ENCODE results near the gene FAM43A. TPM values are rescaled to one million over a fixed set of nuclear protein-coding genes. Genes with fewer than 3 reads are reported as not detected.

The FAM43A gene
- total and polyA plus RNA-seq, 9 of the 15 experiments (the other 6 are each of a cell fraction or from before 2014, with no cell fraction given): 0.03 to 1.2 (median 0.21) TPM

- TF ChIP-seq TFAP4 (CRISPR knock-in tag; IDR thresholded peaks at IDR 0.05; ENCODE audit: borderline replicate concordance): peak; percentile 76; the same call in 1 of the 2 replicates
- TF ChIP-seq ARID3A (IDR thresholded peaks at IDR 0.05; ENCODE audit: borderline replicate concordance, low read depth, low read length): no peak
- no peak for TF ChIP-seq ID3 (CRISPR knock-in tag; IDR thresholded peaks at IDR 0.05)
- TF ChIP-seq ID3 (tag; IDR thresholded peaks at IDR 0.05): peak; percentile 72; the same call in 1 of the 2 replicates
- TF ChIP-seq COPS2 (conservative IDR thresholded peaks at IDR 0.05): no peak
- no peak for TF ChIP-seq KLF13 (tag; IDR thresholded peaks at IDR 0.05; ENCODE audit: borderline replicate concordance, low read depth)
- TF ChIP-seq KDM5B (IDR thresholded peaks at IDR 0.05; ENCODE audit: insufficient replicate concordance, low read depth, low read length): peak; percentile 98
- no peak for TF ChIP-seq BACH1 (tag; IDR thresholded peaks at IDR 0.05)
- TF ChIP-seq ZFP91 (CRISPR knock-in tag; IDR thresholded peaks at IDR 0.05): peak; percentile 93
- peak in 1 of 2 experiments; percentile 9; a peak in 1 of 4 replicates for TF ChIP-seq RAD21 (CRISPR knock-in tag; conservative IDR thresholded peaks at IDR 0.05 in 1 of 2, IDR thresholded peaks at IDR 0.05 in 1 of 2)
- TF ChIP-seq ZBTB33 (CRISPR knock-in tag; IDR thresholded peaks at IDR 0.05): peak; percentile 52; the same call in 1 of the 2 replicates
- peak in 1 of 2 experiments; percentile 88; a peak in 2 of 4 replicates for TF ChIP-seq FOXK2 (conservative IDR thresholded peaks at IDR 0.05 in 1 of 2, IDR thresholded peaks at IDR 0.05 in 1 of 2; ENCODE audit: low read depth in 2 of 2)
- 0 out of 2 replicates have a peak, but pooled peaks have one; percentile 30 for TF ChIP-seq MBD2 (IDR thresholded peaks at IDR 0.05; ENCODE audit: borderline replicate concordance, low read depth)
- no peak for TF ChIP-seq BDP1 (IDR thresholded peaks at IDR 0.05; ENCODE audit: insufficient read depth, insufficient read length)
- peak; percentile 82 for TF ChIP-seq JUND (IDR thresholded peaks at IDR 0.05; ENCODE audit: borderline replicate concordance, low read depth, low read length)
- TF ChIP-seq JUND (tag; IDR thresholded peaks at IDR 0.05; ENCODE audit: borderline replicate concordance, low read depth, low read length): no peak; the same call in 2 of the 3 replicates
- TF ChIP-seq CSDE1 (IDR thresholded peaks at IDR 0.05): no peak
Observed at GRCh38 chr3:194685718-194686413, at the start of gene FAM43A (continued).

Data from K562 (cell line).